ENCODE results near the gene OGDH.

OGDH gene

GRCh38 chr7:44650772-44651171, 44.3 kb downstream of the OGDH start:
- Histone ChIP-seq H3K4me3 (ENCODE audit: low read depth, low read length) (no peak overlapping the region), H3K4me1 (ENCODE audit: control insufficient read depth, insufficient read depth, low read length) (no peaks in the 10 kb centered on the region), H3K27ac (ENCODE audit: extremely low read depth, low read depth, low read length) (no peak overlapping the region), H3K36me3 (ENCODE audit: control insufficient read depth in 2 of 2, insufficient read depth in 1 of 2, low read length in 2 of 2) (peaks cover 0 to 27% of the 10 kb centered on the region in 2 experiments; a peak in 2 of 3 replicates), H3K9me3 (ENCODE audit: control insufficient read depth, insufficient read depth, low read depth, low read length) (no peaks in the 10 kb centered on the region)
- TF ChIP-seq ZBTB7A (tag by site-specific recombination; IDR thresholded peaks at IDR 0.05; ENCODE audit: low read depth) (no peak), ZNF830 (tag by site-specific recombination; IDR thresholded peaks at IDR 0.05; ENCODE audit: low read depth) (no peak), FEZF1 (tag by site-specific recombination; IDR thresholded peaks at IDR 0.05) (no peak), ZNF48 (tag by site-specific recombination; IDR thresholded peaks at IDR 0.05) (no peak), ZNF184 (tag by site-specific recombination; IDR thresholded peaks at IDR 0.05) (no peak), REPIN1 (tag by site-specific recombination; IDR thresholded peaks at IDR 0.05; ENCODE audit: low read depth) (no peak), ATF2 (tag by site-specific recombination; IDR thresholded peaks at IDR 0.05; ENCODE audit: low read depth) (no peak)
- TF ChIP-seq, protein P1, sequence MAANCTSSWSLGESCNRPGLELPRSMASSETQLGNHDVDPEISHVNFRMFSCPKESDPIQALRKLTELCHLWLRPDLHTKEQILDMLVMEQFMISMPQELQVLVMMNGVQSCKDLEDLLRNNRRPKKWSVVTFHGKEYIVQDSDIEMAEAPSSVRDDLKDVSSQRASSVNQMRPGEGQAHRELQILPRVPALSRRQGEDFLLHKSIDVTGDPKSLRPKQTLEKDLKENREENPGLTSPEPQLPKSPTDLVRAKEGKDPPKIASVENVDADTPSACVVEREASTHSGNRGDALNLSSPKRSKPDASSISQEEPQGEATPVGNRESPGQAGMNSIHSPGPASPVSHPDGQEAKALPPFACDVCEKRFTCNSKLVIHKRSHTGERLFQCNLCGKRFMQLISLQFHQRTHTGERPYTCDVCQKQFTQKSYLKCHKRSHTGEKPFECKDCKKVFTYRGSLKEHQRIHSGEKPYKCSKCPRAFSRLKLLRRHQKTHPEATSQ (tag by site-specific recombination; IDR thresholded peaks at IDR 0.05) = no peak
- TF ChIP-seq, protein P2, sequence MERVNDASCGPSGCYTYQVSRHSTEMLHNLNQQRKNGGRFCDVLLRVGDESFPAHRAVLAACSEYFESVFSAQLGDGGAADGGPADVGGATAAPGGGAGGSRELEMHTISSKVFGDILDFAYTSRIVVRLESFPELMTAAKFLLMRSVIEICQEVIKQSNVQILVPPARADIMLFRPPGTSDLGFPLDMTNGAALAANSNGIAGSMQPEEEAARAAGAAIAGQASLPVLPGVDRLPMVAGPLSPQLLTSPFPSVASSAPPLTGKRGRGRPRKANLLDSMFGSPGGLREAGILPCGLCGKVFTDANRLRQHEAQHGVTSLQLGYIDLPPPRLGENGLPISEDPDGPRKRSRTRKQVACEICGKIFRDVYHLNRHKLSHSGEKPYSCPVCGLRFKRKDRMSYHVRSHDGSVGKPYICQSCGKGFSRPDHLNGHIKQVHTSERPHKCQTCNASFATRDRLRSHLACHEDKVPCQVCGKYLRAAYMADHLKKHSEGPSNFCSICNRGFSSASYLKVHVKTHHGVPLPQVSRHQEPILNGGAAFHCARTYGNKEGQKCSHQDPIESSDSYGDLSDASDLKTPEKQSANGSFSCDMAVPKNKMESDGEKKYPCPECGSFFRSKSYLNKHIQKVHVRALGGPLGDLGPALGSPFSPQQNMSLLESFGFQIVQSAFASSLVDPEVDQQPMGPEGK (tag by site-specific recombination; IDR thresholded peaks at IDR 0.05) = no peak
- CTCF ChIA-PET = no interaction called here
- POLR2A ChIA-PET = interaction anchor here (0.5 kb wide), 1 partner anchor 450 kb away, joined by 3 read pairs; the partner anchor contains the start of gene YKT6

GRCh38 chr7:44652535-44652934, 46.1 kb downstream of the OGDH start:
- CTCF ChIA-PET = no interaction called here

DNA sequence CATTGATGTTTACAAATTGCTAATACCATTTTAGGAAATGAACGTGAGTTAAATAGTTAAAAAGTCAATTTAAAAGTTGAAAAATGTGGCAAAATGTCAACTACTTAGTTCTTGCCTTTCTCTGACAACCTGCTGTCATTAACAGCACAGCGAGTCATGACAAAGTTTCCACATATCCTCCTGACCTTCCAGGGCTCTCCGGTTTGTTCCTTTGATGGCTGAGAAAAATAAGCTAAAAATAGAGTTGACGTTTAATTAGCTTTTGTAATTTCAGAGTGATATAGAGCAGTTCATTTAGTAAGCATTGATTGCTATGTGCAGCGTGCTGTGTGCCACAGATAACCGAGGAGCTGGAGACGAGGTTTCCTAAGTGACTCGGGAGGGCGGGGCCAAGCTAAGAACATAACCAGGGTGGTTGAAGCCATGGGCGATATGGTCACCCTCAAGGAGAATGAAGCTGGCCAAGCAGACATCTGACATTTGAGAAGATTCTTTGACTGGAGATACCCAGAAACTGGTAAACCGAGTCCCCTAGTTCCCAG, 47.9 kb downstream of the OGDH start:
- H3K4me3 ChIP-seq (ENCODE audit: low read depth, low read length) = no peak overlapping the region
- H3K4me1 ChIP-seq (ENCODE audit: control insufficient read depth, insufficient read depth, low read length) = no peaks in the 10 kb centered on the region
- ChIA-PET CTCF (no interaction called here), POLR2A (no interaction called here)
- H3K9me3 ChIP-seq (ENCODE audit: control insufficient read depth, insufficient read depth, low read depth, low read length) = no peaks in the 10 kb centered on the region
- no peak overlapping the region for H3K27ac ChIP-seq (ENCODE audit: extremely low read depth, low read depth, low read length)
- H3K36me3 ChIP-seq (ENCODE audit: control insufficient read depth in 2 of 2, insufficient read depth in 1 of 2, low read length in 2 of 2) = peaks cover 0 to 21% of the 10 kb centered on the region in 2 experiments; a peak in 2 of 3 replicates
- TF ChIP-seq ELK4 (IDR thresholded peaks at IDR 0.05; ENCODE audit: borderline replicate concordance, low read depth, low read length) (no peak), GLI2 (tag by site-specific recombination; IDR thresholded peaks at IDR 0.05; ENCODE audit: borderline replicate concordance, low read depth) (no peak), HOXC10 (CRISPR knock-in tag; IDR thresholded peaks at IDR 0.05) (no peak), KLF10 (tag by site-specific recombination; IDR thresholded peaks at IDR 0.05) (no peak), ATF2 (tag by site-specific recombination; IDR thresholded peaks at IDR 0.05; ENCODE audit: low read depth) (no peak), ZNF473 (tag by site-specific recombination; IDR thresholded peaks at IDR 0.05) (no peak), ZEB2 (tag by site-specific recombination; IDR thresholded peaks at IDR 0.05) (no peak), ZNF704 (tag by site-specific recombination; IDR thresholded peaks at IDR 0.05) (no peak), ZNF521 (tag by site-specific recombination; IDR thresholded peaks at IDR 0.05) (no peak)
- TF ChIP-seq, protein P3, sequence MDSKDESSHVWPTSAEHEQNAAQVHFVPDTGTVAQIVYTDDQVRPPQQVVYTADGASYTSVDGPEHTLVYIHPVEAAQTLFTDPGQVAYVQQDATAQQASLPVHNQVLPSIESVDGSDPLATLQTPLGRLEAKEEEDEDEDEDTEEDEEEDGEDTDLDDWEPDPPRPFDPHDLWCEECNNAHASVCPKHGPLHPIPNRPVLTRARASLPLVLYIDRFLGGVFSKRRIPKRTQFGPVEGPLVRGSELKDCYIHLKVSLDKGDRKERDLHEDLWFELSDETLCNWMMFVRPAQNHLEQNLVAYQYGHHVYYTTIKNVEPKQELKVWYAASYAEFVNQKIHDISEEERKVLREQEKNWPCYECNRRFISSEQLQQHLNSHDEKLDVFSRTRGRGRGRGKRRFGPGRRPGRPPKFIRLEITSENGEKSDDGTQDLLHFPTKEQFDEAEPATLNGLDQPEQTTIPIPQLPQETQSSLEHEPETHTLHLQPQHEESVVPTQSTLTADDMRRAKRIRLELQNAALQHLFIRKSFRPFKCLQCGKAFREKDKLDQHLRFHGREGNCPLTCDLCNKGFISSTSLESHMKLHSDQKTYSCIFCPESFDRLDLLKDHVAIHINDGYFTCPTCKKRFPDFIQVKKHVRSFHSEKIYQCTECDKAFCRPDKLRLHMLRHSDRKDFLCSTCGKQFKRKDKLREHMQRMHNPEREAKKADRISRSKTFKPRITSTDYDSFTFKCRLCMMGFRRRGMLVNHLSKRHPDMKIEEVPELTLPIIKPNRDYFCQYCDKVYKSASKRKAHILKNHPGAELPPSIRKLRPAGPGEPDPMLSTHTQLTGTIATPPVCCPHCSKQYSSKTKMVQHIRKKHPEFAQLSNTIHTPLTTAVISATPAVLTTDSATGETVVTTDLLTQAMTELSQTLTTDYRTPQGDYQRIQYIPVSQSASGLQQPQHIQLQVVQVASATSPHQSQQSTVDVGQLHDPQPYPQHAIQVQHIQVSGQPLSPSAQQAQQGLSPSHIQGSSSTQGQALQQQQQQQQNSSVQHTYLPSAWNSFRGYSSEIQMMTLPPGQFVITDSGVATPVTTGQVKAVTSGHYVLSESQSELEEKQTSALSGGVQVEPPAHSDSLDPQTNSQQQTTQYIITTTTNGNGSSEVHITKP (tag by site-specific recombination; IDR thresholded peaks at IDR 0.05) = no peak

More at GRCh38 chr7:44652535-44652934, 46.1 kb downstream of the OGDH start:
- TF ChIP-seq ZNF629 (tag by site-specific recombination; IDR thresholded peaks at IDR 0.05) = no peak
- H3K9me3 ChIP-seq (ENCODE audit: control insufficient read depth, insufficient read depth, low read depth, low read length) = no peaks in the 10 kb centered on the region
- no peaks in the 10 kb centered on the region for H3K4me1 ChIP-seq (ENCODE audit: control insufficient read depth, insufficient read depth, low read length)
- no peak overlapping the region for H3K27ac ChIP-seq (ENCODE audit: extremely low read depth, low read depth, low read length)
- peaks cover 0 to 34% of the 10 kb centered on the region in 2 experiments; a peak in 2 of 3 replicates for H3K36me3 ChIP-seq (ENCODE audit: control insufficient read depth in 2 of 2, insufficient read depth in 1 of 2, low read length in 2 of 2)
- no peak overlapping the region for H3K4me3 ChIP-seq (ENCODE audit: low read depth, low read length)
- POLR2A ChIA-PET = no interaction called here
